Stimulated activated naive CD8-positive, alpha-beta T cell treated with anti-CD3 and anti-CD28 coated beads, Interleukin-15, Interleukin-2, amounts not matched to agents 100 ng/mL and 50 ng/mL, for 24 hours (primary cell): ENCODE measurements around the gene WDR48.

ENCODE experiments used
- H3K27ac Mint-ChIP-seq: one replicate; pipeline ENCODE4 v1.8.0; 2021; ENCODE audit warnings: mild to moderate bottlenecking, mixed read lengths
- H3K27me3 Mint-ChIP-seq: one replicate; pipeline ENCODE4 v1.8.0; 2021; ENCODE audit warnings: mixed read lengths
- H3K36me3 Mint-ChIP-seq: one replicate; pipeline ENCODE4 v1.8.0; 2021; ENCODE audit warnings: low read depth, mixed read lengths
- H3K4me1 Mint-ChIP-seq: one replicate; pipeline ENCODE4 v1.8.0; 2021; ENCODE audit warnings: low read depth, mixed read lengths
- H3K4me3 Mint-ChIP-seq: one replicate; pipeline ENCODE4 v1.8.0; 2021; ENCODE audit warnings: mild to moderate bottlenecking, mixed read lengths
- H3K9me3 Mint-ChIP-seq: one replicate; pipeline ENCODE4 v1.8.0; 2021; ENCODE audit warnings: mixed read lengths

Gene WDR48

DNA sequence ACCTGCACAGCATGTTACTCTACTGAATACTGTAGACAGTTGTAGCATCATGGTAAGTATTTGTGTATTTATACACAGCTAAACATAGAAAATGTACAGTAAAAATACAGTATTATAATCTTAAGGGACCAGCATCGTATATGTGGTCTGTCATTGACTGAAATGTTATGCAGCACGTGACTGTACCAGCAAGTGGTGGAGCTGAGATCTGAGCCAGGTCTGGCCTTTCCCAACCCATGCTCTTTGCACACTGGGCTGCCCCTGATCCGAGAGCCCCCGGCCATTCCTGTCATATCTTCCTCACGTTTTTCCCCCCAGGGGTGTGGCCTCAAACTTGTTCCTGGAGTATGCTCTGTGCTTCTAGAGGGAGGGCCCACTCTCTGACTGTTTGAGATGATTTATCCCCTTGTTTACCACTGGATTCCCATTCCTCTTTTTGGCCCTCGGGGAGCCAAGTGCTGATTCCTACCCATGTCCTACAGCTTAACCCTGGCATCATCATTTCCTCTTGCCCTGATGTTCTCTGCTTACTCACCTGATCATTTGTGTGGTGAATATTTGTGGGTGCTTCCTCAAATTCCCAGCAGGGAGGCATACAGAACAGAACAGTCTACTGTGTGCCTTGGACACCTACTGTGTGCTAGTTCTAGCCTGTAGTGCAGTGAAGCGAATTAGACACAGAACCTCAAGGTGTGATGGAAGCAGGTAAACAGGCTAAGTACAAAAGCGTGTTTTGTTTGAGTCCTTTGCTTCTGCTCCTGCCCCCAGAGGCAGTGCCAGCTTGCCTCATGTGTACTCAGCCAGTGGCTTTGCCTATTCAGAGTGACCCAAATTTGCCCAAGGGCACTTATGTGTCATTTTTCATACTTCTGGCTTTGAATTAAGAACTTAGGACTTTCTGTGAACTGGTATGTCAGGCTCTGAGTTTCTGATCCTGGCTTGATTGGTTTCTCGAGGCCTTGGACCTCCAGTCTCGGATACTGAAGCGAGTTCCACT, 80.6 kb downstream of the WDR48 start:
- Mint-ChIP-seq H3K36me3 (no peaks in the 10 kb centered on the region), H3K27ac (no peak overlapping the region), H3K4me1 (peaks cover 14% of the 10 kb centered on the region), H3K9me3 (no peaks in the 10 kb centered on the region), H3K4me3 (no peak overlapping the region), H3K27me3 (no peaks in the 10 kb centered on the region)

DNA sequence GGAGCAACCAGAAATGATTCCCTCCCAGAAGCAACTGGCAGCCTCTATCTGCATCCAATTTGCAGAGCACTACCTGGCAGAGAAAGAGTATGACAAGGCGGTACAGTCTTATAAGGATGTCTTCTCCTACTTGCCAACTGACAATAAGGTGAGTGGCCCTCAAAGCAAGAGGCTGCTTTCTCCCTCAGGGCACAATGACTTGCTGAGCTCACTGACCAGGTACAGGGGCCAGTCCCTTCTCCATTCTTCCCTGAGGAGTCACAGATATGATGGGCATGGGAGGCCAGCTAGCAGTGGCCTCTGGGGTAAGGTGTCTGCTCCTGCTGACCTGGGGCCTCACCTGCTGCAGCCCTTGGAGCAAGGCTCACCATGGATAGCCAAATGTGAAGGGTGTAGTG, 81.3 kb downstream of the WDR48 start:
- Mint-ChIP-seq H3K27me3 (no peaks in the 10 kb centered on the region), H3K9me3 (no peaks in the 10 kb centered on the region), H3K27ac (no peak overlapping the region), H3K4me3 (no peak overlapping the region), H3K4me1 (peaks cover 12% of the 10 kb centered on the region), H3K36me3 (peaks cover 4% of the 10 kb centered on the region)

DNA sequence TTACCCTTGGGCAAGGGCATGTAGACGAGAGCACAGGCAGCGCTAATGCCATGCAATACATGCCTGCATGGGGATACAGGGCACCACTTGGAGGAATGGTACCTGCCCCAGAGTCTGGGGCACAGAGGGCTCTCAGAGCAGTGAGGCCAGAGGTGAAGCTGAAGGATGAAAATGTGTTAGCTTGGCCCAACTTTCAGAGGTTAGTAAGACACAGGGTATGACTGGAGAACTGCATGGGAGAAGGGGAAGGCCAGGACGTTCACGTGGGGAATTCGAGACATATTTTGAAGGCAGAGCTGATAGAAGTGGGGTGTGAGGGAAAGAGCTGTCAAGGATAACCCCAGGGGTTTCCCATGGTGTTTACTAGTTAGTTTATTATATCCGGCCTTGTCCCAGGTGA, 82.0 kb downstream of the WDR48 start:
- H3K36me3 Mint-ChIP-seq, result peaks cover 4% of the 10 kb centered on the region
- no peak overlapping the region for H3K27ac Mint-ChIP-seq
- H3K4me3 Mint-ChIP-seq, result no peak overlapping the region
- no peaks in the 10 kb centered on the region for H3K27me3 Mint-ChIP-seq
- H3K9me3 Mint-ChIP-seq, result no peaks in the 10 kb centered on the region
- H3K4me1 Mint-ChIP-seq, result peaks cover 12% of the 10 kb centered on the region

DNA sequence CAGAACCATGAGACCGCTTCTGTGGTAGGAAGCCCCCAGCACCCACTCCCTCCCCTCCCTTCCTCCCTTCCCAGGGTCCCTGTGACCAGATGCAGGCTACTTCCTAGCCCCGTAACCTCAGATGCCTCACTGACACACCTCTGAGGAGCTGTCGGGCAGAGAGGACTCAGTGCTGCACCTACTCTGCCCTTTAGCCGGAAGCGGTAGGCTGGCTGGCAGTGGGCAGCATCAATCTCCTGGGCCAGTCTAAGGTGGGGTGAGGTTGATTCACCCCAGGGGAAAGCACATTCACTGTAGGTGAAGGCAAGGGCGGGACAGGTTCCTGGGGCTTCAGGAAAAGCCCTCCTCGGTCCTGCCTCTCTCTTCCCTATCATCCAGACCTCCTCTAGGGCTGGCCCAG, 82.5 kb downstream of the WDR48 start:
- Mint-ChIP-seq H3K9me3 (no peaks in the 10 kb centered on the region), H3K27me3 (no peaks in the 10 kb centered on the region), H3K36me3 (peaks cover 4% of the 10 kb centered on the region), H3K4me1 (peaks cover 16% of the 10 kb centered on the region), H3K4me3 (no peak overlapping the region), H3K27ac (no peak overlapping the region)

DNA sequence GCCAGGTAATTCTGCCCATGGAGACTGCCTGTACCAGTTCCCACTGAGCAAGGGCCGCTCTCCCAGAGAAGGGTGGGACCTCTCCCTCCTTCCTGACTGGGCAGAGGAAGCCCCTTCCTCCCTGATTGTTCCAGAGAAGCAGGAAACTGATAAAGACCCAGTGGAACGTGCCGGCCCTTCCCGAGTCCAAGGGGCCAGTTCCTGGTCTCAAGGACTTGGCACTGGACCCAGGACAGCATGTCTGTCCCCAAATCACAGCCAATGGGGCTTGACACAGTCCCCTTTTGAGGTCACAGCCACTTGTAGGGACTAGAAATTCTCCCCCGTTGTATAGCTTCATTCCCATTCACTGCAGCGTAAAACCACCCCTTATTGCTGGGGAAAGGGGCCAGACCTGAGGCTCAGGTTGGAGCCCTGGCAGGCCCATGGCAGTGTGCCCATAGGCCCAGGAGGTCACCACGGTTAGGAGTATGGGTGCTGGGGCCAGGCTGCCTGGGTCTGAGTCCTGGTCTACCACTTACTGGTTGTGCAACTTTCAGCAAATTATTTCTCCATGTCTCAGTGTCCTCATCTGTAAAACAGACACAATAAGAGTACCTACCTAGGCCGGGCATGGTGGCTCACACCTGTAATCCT, 83.5 kb downstream of the WDR48 start:
- peaks cover 25% of the 10 kb centered on the region for H3K4me1 Mint-ChIP-seq
- peaks cover 14% of the 10 kb centered on the region for H3K36me3 Mint-ChIP-seq
- H3K9me3 Mint-ChIP-seq, result no peaks in the 10 kb centered on the region
- H3K27ac Mint-ChIP-seq, result no peak overlapping the region
- H3K27me3 Mint-ChIP-seq, result no peaks in the 10 kb centered on the region
- H3K4me3 Mint-ChIP-seq, result no peak overlapping the region

DNA sequence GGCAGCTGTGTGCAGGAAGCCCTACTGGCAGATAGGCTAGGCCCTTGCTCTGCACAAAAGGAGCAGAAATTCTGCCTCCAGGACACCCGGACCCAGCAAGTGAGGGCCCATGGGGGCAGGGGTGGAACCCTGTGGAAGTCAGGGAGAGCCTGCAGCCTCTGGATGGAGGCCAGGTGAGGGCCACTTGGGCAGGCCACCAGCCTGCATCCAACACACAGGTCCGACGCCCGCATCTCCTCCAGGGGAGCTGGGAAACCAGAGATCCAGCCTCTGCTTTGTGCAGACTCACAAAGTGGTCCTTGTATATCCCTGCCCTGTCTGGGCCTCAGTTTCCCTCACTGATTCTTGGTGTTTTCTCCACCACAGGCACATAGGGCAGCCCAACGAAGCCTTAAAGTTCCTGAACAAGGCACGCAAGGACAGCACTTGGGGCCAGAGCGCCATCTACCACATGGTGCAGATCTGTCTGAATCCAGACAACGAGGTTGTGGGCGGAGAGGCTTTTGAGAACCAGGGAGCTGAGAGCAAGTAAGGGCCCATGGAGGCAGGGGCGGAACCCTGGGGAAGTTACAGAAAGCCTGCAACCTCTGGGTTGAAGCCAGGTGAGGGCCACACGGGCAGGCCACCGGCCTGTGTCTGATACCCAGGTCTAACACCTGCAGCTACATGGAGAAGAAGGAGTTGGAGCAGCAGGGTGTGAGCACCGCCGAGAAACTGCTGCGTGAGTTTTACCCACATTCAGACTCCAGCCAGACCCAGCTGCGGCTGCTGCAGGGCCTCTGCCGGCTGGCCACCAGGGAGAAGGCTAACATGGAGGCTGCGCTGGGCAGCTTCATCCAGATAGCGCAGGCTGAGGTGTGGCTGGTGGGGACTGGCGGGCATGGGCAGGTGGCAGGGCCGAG, 85.0 kb downstream of the WDR48 start:
- H3K36me3 Mint-ChIP-seq, result peaks cover 28% of the 10 kb centered on the region

DNA sequence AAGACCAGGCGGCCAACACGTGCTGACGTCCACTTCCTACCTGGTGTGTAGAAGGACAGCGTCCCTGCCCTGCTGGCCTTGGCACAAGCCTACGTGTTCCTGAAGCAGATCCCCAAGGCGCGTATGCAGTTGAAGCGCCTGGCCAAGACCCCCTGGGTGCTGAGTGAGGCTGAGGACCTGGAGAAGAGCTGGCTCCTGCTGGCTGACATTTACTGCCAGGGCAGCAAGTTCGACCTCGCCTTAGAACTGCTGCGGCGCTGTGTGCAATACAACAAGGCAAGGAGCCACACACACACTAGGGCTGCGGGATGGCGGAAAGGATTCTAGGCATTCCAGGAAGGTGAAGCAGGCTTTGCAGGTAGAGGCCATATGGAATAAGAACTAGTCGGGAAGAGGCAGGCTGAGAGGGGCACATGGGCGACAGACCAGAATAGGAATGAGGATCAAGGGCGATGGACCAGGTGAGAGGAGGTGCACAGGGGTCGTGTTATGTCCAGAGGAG, 85.7 kb downstream of the WDR48 start:
- no peak overlapping the region for H3K4me3 Mint-ChIP-seq
- peaks cover 32% of the 10 kb centered on the region for H3K36me3 Mint-ChIP-seq
- peak overlapping the region; percentile 52 for H3K27ac Mint-ChIP-seq
- H3K9me3 Mint-ChIP-seq, result no peaks in the 10 kb centered on the region
- peaks cover 45% of the 10 kb centered on the region for H3K4me1 Mint-ChIP-seq
- no peaks in the 10 kb centered on the region for H3K27me3 Mint-ChIP-seq

More for the DNA sequence above, 85.0 kb downstream of the WDR48 start:
- no peak overlapping the region for H3K4me3 Mint-ChIP-seq
- no peaks in the 10 kb centered on the region for H3K9me3 Mint-ChIP-seq
- peaks cover 40% of the 10 kb centered on the region for H3K4me1 Mint-ChIP-seq
- H3K27me3 Mint-ChIP-seq, result no peaks in the 10 kb centered on the region
- H3K27ac Mint-ChIP-seq, result no peak overlapping the region

DNA sequence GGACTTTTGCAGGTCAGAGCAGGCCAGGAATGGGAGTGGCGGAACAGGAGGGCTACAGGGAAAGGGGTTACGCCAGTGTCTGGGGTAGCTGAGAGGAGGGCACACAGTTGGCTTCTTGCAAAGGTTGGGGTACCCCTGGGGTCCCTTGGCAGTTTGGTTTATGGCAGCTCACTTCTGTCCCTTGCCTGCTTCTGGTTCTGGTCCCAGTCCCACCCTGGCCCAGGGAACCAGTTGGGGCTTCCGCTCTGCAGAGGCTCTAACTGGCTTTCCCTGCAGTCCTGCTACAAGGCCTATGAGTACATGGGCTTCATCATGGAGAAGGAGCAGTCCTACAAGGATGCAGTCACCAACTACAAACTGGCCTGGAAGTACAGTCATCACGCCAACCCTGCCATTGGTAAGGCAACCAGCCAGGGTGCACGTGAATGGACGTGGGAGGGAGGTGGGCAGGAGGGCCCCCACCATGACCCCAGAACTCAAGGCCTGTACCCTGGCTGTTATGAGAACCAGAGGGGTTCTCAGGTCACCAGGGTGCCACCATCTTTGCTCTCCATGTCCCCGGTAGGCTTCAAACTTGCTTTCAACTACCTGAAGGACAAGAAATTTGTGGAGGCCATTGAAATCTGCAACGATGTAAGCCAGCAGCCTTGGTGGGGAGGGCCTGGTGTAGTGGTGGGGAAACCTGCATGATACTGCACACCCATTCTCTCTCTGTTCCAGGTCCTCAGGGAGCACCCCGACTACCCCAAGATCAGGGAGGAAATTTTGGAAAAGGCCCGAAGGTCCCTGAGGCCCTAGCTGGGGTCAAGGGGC, 86.4 kb downstream of the WDR48 start:
- H3K27ac Mint-ChIP-seq, result peak overlapping the region; percentile 66
- H3K27me3 Mint-ChIP-seq, result no peaks in the 10 kb centered on the region
- peaks cover 52% of the 10 kb centered on the region for H3K4me1 Mint-ChIP-seq
- H3K9me3 Mint-ChIP-seq, result no peaks in the 10 kb centered on the region
- no peak overlapping the region for H3K4me3 Mint-ChIP-seq
- peaks cover 40% of the 10 kb centered on the region for H3K36me3 Mint-ChIP-seq

DNA sequence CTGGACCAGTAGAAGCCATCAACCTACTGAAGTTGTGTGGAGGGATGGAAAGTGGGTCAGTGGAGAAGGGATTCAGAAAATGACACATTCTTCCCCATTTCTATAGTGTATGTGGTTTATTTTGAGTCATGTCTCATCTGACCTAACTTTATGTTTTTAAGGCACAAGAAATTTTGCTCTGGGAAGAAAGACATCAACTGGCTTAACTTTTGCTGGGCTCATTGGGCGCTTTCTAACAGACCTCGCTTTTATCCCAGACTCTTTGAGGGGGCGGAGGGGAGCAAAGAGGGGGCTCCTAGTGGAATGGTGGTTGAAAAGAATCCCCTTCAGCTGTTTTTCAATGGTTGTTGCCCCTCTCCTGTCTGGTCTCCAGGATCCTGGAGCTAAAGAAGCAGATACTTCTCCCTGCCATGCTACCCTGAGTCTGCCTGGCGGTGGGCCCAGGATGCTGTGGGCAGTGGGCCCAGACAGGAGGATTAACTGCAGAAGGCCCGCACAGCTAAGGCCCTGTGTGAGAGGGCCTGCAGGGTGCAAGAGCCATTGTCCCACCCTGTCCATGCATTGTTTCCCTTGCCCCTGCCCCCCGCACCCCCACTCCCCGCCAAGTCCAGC, 87.1 kb downstream of the WDR48 start:
- H3K36me3 Mint-ChIP-seq, result peaks cover 47% of the 10 kb centered on the region
- H3K27ac Mint-ChIP-seq, result peak overlapping the region; percentile 66
- peaks cover 57% of the 10 kb centered on the region for H3K4me1 Mint-ChIP-seq
- H3K27me3 Mint-ChIP-seq, result no peaks in the 10 kb centered on the region
- no peaks in the 10 kb centered on the region for H3K9me3 Mint-ChIP-seq
- H3K4me3 Mint-ChIP-seq, result no peak overlapping the region

DNA sequence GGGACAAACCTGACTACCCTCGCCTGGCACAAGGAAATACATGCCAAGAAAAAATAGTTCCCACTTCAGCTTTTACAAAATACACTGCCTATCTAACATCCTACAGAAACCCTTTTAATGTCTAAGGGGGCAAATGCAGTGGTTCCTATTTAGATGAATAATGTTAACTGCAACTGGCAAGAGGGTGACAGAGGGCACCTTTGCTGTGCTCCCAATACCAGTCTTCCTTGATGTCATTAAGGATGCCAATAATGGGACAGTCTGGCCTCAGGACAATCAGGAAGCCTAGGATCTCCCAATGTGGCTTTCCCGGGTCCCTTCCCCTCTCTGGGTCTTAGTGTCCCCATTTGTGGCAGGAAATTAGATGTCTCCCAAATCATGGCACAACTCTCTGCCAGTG, 87.6 kb downstream of the WDR48 start:
- H3K27ac Mint-ChIP-seq, result peak overlapping the region; percentile 58
- H3K27me3 Mint-ChIP-seq, result no peaks in the 10 kb centered on the region
- peaks cover 59% of the 10 kb centered on the region for H3K4me1 Mint-ChIP-seq
- H3K4me3 Mint-ChIP-seq, result no peak overlapping the region
- peaks cover 52% of the 10 kb centered on the region for H3K36me3 Mint-ChIP-seq
- H3K9me3 Mint-ChIP-seq, result no peaks in the 10 kb centered on the region

DNA sequence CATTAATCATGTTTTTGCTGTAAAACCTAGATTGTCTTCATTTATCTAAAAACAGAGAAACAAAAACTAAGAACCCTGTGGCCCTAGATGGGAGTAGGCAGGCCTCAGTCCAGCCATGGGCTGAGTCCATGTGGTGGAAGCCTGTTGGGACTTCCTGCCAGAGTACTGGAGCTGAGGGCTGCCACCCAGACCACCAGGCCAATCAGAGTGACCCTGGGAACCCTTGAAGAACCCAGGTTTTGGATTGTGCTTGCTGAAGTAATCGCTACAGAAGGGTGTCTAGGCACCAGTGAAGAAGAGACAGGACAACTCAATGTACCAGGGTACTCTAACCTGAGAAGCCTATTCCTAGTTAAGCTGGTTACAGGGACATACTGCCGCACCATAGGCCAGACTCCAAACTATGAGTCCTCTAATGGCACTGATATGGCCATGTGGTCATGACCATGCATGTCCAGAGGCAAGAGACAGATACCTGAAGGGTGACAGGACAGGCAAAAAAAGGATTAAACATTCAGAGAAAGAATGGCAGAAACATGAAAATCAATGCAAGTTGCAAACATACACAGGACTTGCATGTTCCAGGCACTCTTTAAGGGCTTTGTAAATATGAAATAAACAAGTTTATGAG, 88.6 kb downstream of the WDR48 start:
- no peak overlapping the region for H3K4me3 Mint-ChIP-seq
- no peaks in the 10 kb centered on the region for H3K27me3 Mint-ChIP-seq
- peaks cover 65% of the 10 kb centered on the region for H3K4me1 Mint-ChIP-seq
- H3K27ac Mint-ChIP-seq, result peak overlapping the region; percentile 63
- H3K36me3 Mint-ChIP-seq, result peaks cover 62% of the 10 kb centered on the region
- H3K9me3 Mint-ChIP-seq, result no peaks in the 10 kb centered on the region

DNA sequence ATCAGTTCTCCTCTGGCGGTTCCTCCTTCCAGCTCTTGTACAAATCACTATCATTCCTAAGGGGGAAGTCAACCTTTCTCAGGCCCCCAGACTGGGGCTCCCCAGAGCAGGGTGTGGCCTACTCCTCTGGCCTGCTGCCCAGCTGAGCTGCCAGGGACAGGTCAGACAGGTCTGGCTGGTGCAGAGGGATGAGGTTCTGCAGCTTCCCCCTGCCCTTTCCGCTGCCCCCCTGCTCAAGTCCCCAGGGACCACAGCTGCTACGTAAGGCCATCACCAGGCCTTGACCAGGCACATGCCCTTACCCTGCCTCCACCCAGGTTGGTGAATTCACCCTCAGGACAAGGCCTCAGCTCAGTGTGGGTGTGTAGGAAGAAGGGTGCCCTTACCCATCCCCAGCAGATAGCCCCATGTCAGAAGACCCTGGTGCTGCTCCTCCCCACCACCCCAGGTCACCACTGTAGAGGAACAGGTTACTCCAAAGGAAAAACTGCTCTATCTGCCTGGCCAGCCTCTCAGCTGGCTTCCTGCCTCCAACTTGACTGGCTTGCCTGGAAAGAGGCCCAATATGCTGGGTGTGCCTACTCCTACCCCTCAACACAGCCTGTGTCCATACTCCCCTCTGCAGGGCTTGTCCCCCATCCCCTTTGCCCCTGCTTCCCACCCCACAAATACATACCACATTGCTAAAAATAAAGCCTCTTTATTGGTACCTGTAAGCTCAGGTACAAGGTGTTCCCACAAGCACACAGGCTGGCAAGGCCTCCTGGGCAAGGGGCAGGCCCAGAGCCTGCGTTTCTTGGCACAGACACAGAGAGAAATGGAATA, 89.6 kb downstream of the WDR48 start:
- Mint-ChIP-seq H3K36me3 (peaks cover 71% of the 10 kb centered on the region), H3K27ac (peak overlapping the region; percentile 63), H3K9me3 (no peaks in the 10 kb centered on the region), H3K27me3 (no peaks in the 10 kb centered on the region), H3K4me3 (no peak overlapping the region), H3K4me1 (peaks cover 74% of the 10 kb centered on the region)

DNA sequence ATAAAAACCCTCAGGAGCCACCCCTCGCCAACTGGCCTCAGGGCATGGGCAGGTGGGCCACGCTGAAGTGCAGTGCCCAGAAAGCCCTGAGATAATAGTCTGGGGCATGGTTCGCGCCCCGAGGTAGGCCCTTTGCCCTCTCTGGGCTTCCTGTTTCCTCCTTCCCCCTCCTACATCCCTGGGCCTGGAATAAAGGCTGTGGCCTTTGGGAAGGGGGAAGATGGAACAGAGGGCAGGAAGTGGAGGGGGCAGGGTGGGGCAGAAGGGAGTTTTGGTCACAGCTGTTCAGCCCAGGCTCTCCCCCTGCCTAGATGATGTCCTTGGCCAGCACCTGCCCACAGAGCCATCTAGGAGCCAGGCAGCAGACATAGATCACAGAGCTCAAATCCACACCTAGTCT, 90.3 kb downstream of the WDR48 start:
- Mint-ChIP-seq H3K36me3 (peaks cover 78% of the 10 kb centered on the region), H3K4me1 (peaks cover 81% of the 10 kb centered on the region), H3K27ac (peak overlapping the region; percentile 51), H3K9me3 (no peaks in the 10 kb centered on the region), H3K4me3 (no peak overlapping the region), H3K27me3 (no peaks in the 10 kb centered on the region)
